K562 (cell line): ENCODE measurements around the gene SMCO1. TPM values are rescaled to one million over a fixed set of nuclear protein-coding genes. Genes with fewer than 3 reads are reported as not detected.

Experiments
- ATAC-seq: fragments of 200-7000 bp; cut with Tn5 transposase; 3 replicates; pipeline ENCODE4 v1.9.1; 2020; ENCODE audit warnings: moderate library complexity
- BruUV-seq: library from RNA; stranded (reverse); fragments of 400-500 nt; replicated peaks from 2 replicates; lab custom pipeline; 2021; lab: Mats Ljungman, UMichigan
- CTCF ChIA-PET: fragments of 300-600 bp; formaldehyde crosslinking; extraction: SDS; loops from one replicate; lab custom pipeline; 2021; ENCODE audit warnings: low intra/inter-chr PET ratio; lab: Yijun Ruan, JAX
- POLR2A ChIA-PET: fragments of 300-600, 350-650 bp; sonication (Branson Sonifier 250); formaldehyde crosslinking; extraction: SDS; loops from one replicate; lab custom pipeline; 2021; ENCODE audit warnings: antibody characterized with exemption, inconsistent platforms; lab: Yijun Ruan, JAX
- DNase-seq, 4 experiments: peaks; one replicate each; pipeline versions ENCODE4 v3.0.0 to v3.0.0-alpha.2; 2011 to 2018; ENCODE audit warnings: low spot score in 3 of 4, mixed read lengths in 3 of 4; ENCODE audit errors: extremely low read depth in 1 of 4
- FAIRE-seq: peaks from 2 replicates; lab custom pipeline; 2011; peaks lifted over from hg19 to GRCh38; lab: Jason Lieb, UNC
- H2AFZ ChIP-seq: 2 replicates; pipeline ENCODE4 v1.6.0; 2011; ENCODE audit warnings: low read depth, low read length, control low read depth, inconsistent platforms
- H3K27ac ChIP-seq: fragments of 200-600 bp; 3 replicates; pipeline ENCODE4 v1.8.0; 2011; ENCODE audit warnings: low read depth, mild to moderate bottlenecking, control low read depth, inconsistent platforms, low read length, moderate library complexity, mixed read lengths; ENCODE audit errors: extremely low read depth
- H3K27me3 ChIP-seq, 2 experiments: fragments of 300-600 bp in 1 of 2; 2 replicates in 1 of 2; 3 replicates in 1 of 2; pipeline versions ENCODE4 v1.6.0 to v1.8.0; 2011; ENCODE audit warnings: inconsistent platforms in 2 of 2, low read length in 2 of 2, mild to moderate bottlenecking in 1 of 2, mixed read lengths in 1 of 2, moderate library complexity in 1 of 2; ENCODE audit not compliant: control insufficient read depth in 2 of 2, insufficient read depth in 2 of 2
- H3K36me3 ChIP-seq: fragments of 300-600 bp; 3 replicates; pipeline ENCODE4 v1.8.0; 2011; ENCODE audit warnings: mild to moderate bottlenecking, low read length, inconsistent platforms; ENCODE audit not compliant: control insufficient read depth, insufficient read depth
- H3K4me1 ChIP-seq, 2 experiments: fragments of 200-600 bp in 1 of 2; replicated peaks in 1 of 2; 2 replicates in 1 of 2; 3 replicates in 1 of 2; pipeline versions ENCODE4 v1.5.1 to v1.8.0; 2011; ENCODE audit warnings: inconsistent platforms in 2 of 2, low read length in 2 of 2, mild to moderate bottlenecking in 1 of 2, mixed read lengths in 1 of 2, moderate library complexity in 1 of 2; ENCODE audit not compliant: control insufficient read depth in 2 of 2, insufficient read depth in 2 of 2
- H3K4me2 ChIP-seq: 2 replicates; pipeline ENCODE4 v1.6.1; 2011; ENCODE audit warnings: low read length, control low read depth, inconsistent platforms, mixed read lengths; ENCODE audit not compliant: insufficient read depth
- H3K4me3 ChIP-seq: fragments of 200-600 bp; sonication (generic), shearing (Covaris generic); 2 replicates; pipeline ENCODE4 v1.5.1; 2016; ENCODE audit warnings: control low read depth, inconsistent platforms
- H3K79me2 ChIP-seq: fragments of 200-600 bp; 3 replicates; pipeline ENCODE4 v1.8.0; 2011; ENCODE audit warnings: low read length, inconsistent platforms; ENCODE audit not compliant: control insufficient read depth, insufficient read depth
- H3K9ac ChIP-seq, 2 experiments: 2 replicates each; pipeline versions ENCODE4 v1.6.0 to v1.6.1; 2011; ENCODE audit warnings: low read depth in 2 of 2, low read length in 2 of 2, control low read depth in 1 of 2, inconsistent platforms in 1 of 2, mild to moderate bottlenecking in 1 of 2, mixed read lengths in 1 of 2; ENCODE audit not compliant: insufficient read depth in 1 of 2
- H3K9me1 ChIP-seq: one replicate; pipeline ENCODE4 v1.6.0; 2011; ENCODE audit warnings: inconsistent platforms, mild to moderate bottlenecking, low read length, moderate library complexity; ENCODE audit not compliant: control insufficient read depth, insufficient read depth
- H3K9me3 ChIP-seq: replicated peaks from 2 replicates; pipeline ENCODE4 v1.5.1; 2011; ENCODE audit warnings: low read depth, low read length, inconsistent platforms; ENCODE audit not compliant: control insufficient read depth, insufficient read depth
- H4K20me1 ChIP-seq: replicated peaks from 2 replicates; pipeline ENCODE4 v1.6.1; 2011; ENCODE audit warnings: low read length, inconsistent platforms, mixed read lengths; ENCODE audit not compliant: control insufficient read depth, insufficient read depth
- CBFB ChIP-seq: sonication (generic); formaldehyde crosslinking; IDR thresholded peaks from 2 replicates; pipeline ENCODE4 v1.4.0; 2020; ENCODE audit warnings: mild to moderate bottlenecking, missing genetic modification reagents
- CC2D1A ChIP-seq: fragments of 450-650 bp; IDR thresholded peaks from 2 replicates; pipeline ENCODE4 v1.6.1; 2017; ENCODE audit warnings: mild to moderate bottlenecking
- CREB3 ChIP-seq: fragments of 450-650 bp; conservative IDR thresholded peaks from 2 replicates; pipeline ENCODE4 v1.6.1; 2016; ENCODE audit warnings: missing genetic modification characterization, low read depth, mild to moderate bottlenecking, missing compliant biosample characterization, moderate library complexity
- CTCF ChIP-seq, 3 experiments: IDR thresholded peaks in 2 of 3; conservative IDR thresholded peaks in 1 of 3; 2 replicates each; pipeline ENCODE4 v1.5.1; 2011 to 2012; ENCODE audit warnings: low read length in 3 of 3, mild to moderate bottlenecking in 3 of 3, control low read depth in 2 of 3, improper control_type of control experiment in 1 of 3, inconsistent platforms in 1 of 3, low read depth in 1 of 3, mixed read lengths in 1 of 3, moderate library complexity in 1 of 3; ENCODE audit not compliant: insufficient read depth in 2 of 3
- FOXK2 ChIP-seq, 2 experiments: fragments of 450-650 bp; IDR thresholded peaks in 1 of 2; conservative IDR thresholded peaks in 1 of 2; 2 replicates each; pipeline ENCODE4 v1.6.1; 2016; ENCODE audit warnings: low read depth in 2 of 2, mild to moderate bottlenecking in 1 of 2
- HMBOX1 ChIP-seq: sonication (generic); IDR thresholded peaks from 2 replicates; pipeline ENCODE4 v1.6.1; 2016
- NUFIP1 ChIP-seq: fragments of 450-650 bp; IDR thresholded peaks from 2 replicates; pipeline ENCODE4 v1.6.1; 2018; ENCODE audit not compliant: partially characterized antibody
- SMC3 ChIP-seq: conservative IDR thresholded peaks from 2 replicates; pipeline ENCODE4 v1.6.1; 2011; ENCODE audit warnings: low read depth, low read length, improper control_type of control experiment; ENCODE audit not compliant: insufficient read depth
- SNRNP70 ChIP-seq: fragments of 200-400 bp; formaldehyde crosslinking; optimal IDR thresholded peaks from 2 replicates; pipeline ENCODE3; 2017; ENCODE audit warnings: low read depth, low read length
- ZNF232 ChIP-seq: sonication (generic); formaldehyde crosslinking; IDR thresholded peaks from 2 replicates; pipeline ENCODE4 v1.8.0; 2022; ENCODE audit warnings: mild to moderate bottlenecking, missing genetic modification reagents
- WGBS: fragments of 100-300 bp; shearing (Covaris generic); methylation state at CpG from one replicate; pipeline ENCODE4 v1.1.6; 2016; ENCODE audit warnings: low coverage, mixed read lengths; ENCODE audit not compliant: insufficient coverage; ENCODE audit errors: missing lambda C conversion rate; 5-methylcytosine and 5-hydroxymethylcytosine counted together
- in situ Hi-C: fragments of 300-500 bp; cut with MboI; formaldehyde crosslinking; loops from 4 replicates; pipeline ENCODE4 v1.15.0; 2018; ENCODE audit warnings: inconsistent platforms, mixed read lengths
- intact Hi-C: fragments of 100-400 bp; cut with micrococcal nuclease; formaldehyde crosslinking; loops from 2 replicates; pipeline ENCODE4 v1.14.2; 2022
- polyA plus RNA-seq, 8 experiments: library from polyadenylated mRNA; depleted of rRNA in 4 of 8; stranded (reverse) in 5 of 8; unstranded in 3 of 8; fragments of >200 nt; fragmentation: Nextera tagmentation in 2 of 8; fragmentation: Illumina TruSeq in 1 of 8; extraction: Ambion mirVana in 2 of 8; extraction: Trizol in 1 of 8; gene quantifications; 2 replicates each; pipeline versions ENCODE4 v1.2.1 to v1.2.3, GENCODE V29; 2011 to 2014; ENCODE audit warnings: inconsistent platforms in 1 of 8, missing spikeins in 1 of 8
- total RNA-seq, 7 experiments: library from RNA; depleted of rRNA in 6 of 7; stranded (reverse); fragments of >200 nt in 6 of 7; fragmentation: Illumina TruSeq in 2 of 7; extraction: Trizol in 2 of 7; gene quantifications; 2 replicates each; pipeline versions ENCODE4 v1.2.1 to v1.2.3, GENCODE V29; 2011 to 2021; ENCODE audit warnings: low replicate concordance in 1 of 7

SMCO1 gene
- total and polyA plus RNA-seq, 9 of the 15 experiments (the other 6 are each of a cell fraction or from before 2014, with no cell fraction given), result 0.05 to 0.35 (median 0.12) TPM; not detected in 5

- no TSS peak for BruUV-seq
- in situ Hi-C loops, result loop anchor here (5.0 to 25.0 kb wide), 3 partner anchors 272 to 812 kb away; partner anchors contain the start of gene MUC20
- TF ChIP-seq SMC3, result peak; percentile 39
- peak; percentile 69 to 78 (median 70) for TF ChIP-seq CTCF (IDR thresholded peaks at IDR 0.05 in 2 of 3, conservative IDR thresholded peaks at IDR 0.05 in 1 of 3; ENCODE audit: insufficient read depth in 2 of 3, low read depth in 1 of 3, low read length in 3 of 3)
- TF ChIP-seq ZNF232 (CRISPR knock-in tag), result no peak
- TF ChIP-seq NUFIP1, result no peak
- peak; percentile 42; the same call in 1 of the 2 replicates for TF ChIP-seq HMBOX1
- TF ChIP-seq CREB3, result no peak
- no peak for TF ChIP-seq SNRNP70
- peak in 1 of 2 experiments; percentile 13; a peak in 1 of 4 replicates for TF ChIP-seq FOXK2 (conservative IDR thresholded peaks at IDR 0.05 in 1 of 2, IDR thresholded peaks at IDR 0.05 in 1 of 2; ENCODE audit: low read depth in 2 of 2)
- peak; percentile 55; the same call in 1 of the 2 replicates for TF ChIP-seq CC2D1A
- no peak for TF ChIP-seq CBFB (CRISPR knock-in tag)
Measured at GRCh38 chr3:196524527-196524926, 9.4 kb upstream of the SMCO1 start.

More at GRCh38 chr3:196524527-196524926, 9.4 kb upstream of the SMCO1 start:
- intact Hi-C loops, result loop anchor here (2.0 to 10.0 kb wide), 4 partner anchors 84 to 660 kb away; partner anchors contain the start of gene NCBP2
- Histone ChIP-seq H2AFZ (no peak overlapping the region), H3K9me1 (no peaks in the 10 kb centered on the region), H3K9me3 (no peaks in the 10 kb centered on the region), H3K27ac (no peak overlapping the region), H3K36me3 (no peaks in the 10 kb centered on the region), H3K9ac (no peak overlapping the region), H3K4me3 (no peak overlapping the region), H4K20me1 (no peaks in the 10 kb centered on the region), H3K4me2 (no peak overlapping the region), H3K79me2 (no peaks in the 10 kb centered on the region), H3K4me1 (peaks cover 16 to 20% of the 10 kb centered on the region in 2 experiments), H3K27me3 (no peaks in the 10 kb centered on the region)
- POLR2A ChIA-PET, result interaction anchor here (0.7 kb wide), 1 partner anchor 131 kb away, joined by 3 read pairs; no protein-coding TSS in a partner anchor
- CTCF ChIA-PET, result interaction anchor here (1.3 to 2.0 kb wide), 2 partner anchors 160 to 446 kb away, joined by 5 to 8 read pairs; no protein-coding TSS in a partner anchor
- DNase-seq (peak in 2 of 4 experiments; percentile 34 to 76), FAIRE-seq (peak; percentile 74), ATAC-seq (peak; percentile 66)
- WGBS, result 23% methylated on average over 5 of the region's 5 CpGs
